ENCODE measurements around the gene CDC123.

CDC123 gene

GRCh38 chr10:12180221-12180974, 15.6 kb upstream of the CDC123 start:
- H3K4me3 ChIP-seq (ENCODE audit: control insufficient read depth, low read depth, low read length) = no peak overlapping the region
- no peak for TF ChIP-seq CTCF (IDR thresholded peaks at IDR 0.05; ENCODE audit: control insufficient read depth, insufficient read depth, low read depth, low read length, missing control alignments)
- DNase-seq (ENCODE audit: low read depth) = no peak

GRCh38 chr10:12181065-12181775, 14.8 kb upstream of the CDC123 start:
- H3K4me3 ChIP-seq (ENCODE audit: control insufficient read depth, low read depth, low read length) = no peak overlapping the region
- TF ChIP-seq CTCF (IDR thresholded peaks at IDR 0.05; ENCODE audit: control insufficient read depth, insufficient read depth, low read depth, low read length, missing control alignments) = no peak
- no peak for DNase-seq (ENCODE audit: low read depth)

- no peak for TF ChIP-seq CTCF (IDR thresholded peaks at IDR 0.05; ENCODE audit: control insufficient read depth, insufficient read depth, low read depth, low read length, missing control alignments)
These were observed 11.8 kb upstream of the CDC123 start for GRCh38 chr10:12184165-12184564.

GRCh38 chr10:12186323-12186722, 9.7 kb upstream of the CDC123 start:
- TF ChIP-seq CTCF (IDR thresholded peaks at IDR 0.05; ENCODE audit: control insufficient read depth, insufficient read depth, low read depth, low read length, missing control alignments) = no peak
- no peak for DNase-seq (ENCODE audit: low read depth)
- no peak overlapping the region for H3K4me3 ChIP-seq (ENCODE audit: control insufficient read depth, low read depth, low read length)

More at GRCh38 chr10:12184165-12184564, 11.8 kb upstream of the CDC123 start:
- H3K4me3 ChIP-seq (ENCODE audit: control insufficient read depth, low read depth, low read length) = no peak overlapping the region
- no peak for DNase-seq (ENCODE audit: low read depth)

- no peak for TF ChIP-seq CTCF (IDR thresholded peaks at IDR 0.05; ENCODE audit: control insufficient read depth, insufficient read depth, low read depth, low read length, missing control alignments)
- no peak for DNase-seq (ENCODE audit: low read depth)
- H3K4me3 ChIP-seq (ENCODE audit: control insufficient read depth, low read depth, low read length) = no peak overlapping the region
These were observed 8.6 kb upstream of the CDC123 start for GRCh38 chr10:12187321-12187905.

- no peak overlapping the region for H3K4me3 ChIP-seq (ENCODE audit: control insufficient read depth, low read depth, low read length)
- no peak for DNase-seq (ENCODE audit: low read depth)
- TF ChIP-seq CTCF (IDR thresholded peaks at IDR 0.05; ENCODE audit: control insufficient read depth, insufficient read depth, low read depth, low read length, missing control alignments) = no peak
These were observed 7.3 kb upstream of the CDC123 start for GRCh38 chr10:12188656-12189055.
